Heart left ventricle (tissue), 13 donors: ENCODE results near the gene PARD3.

Source experiments
- POLR2A ChIP-seq, 2 donors: fragments of 450-650 bp; IDR thresholded peaks; one replicate each; pipeline ENCODE4 v1.6.1; 2017; ENCODE audit warnings: antibody characterized with exemption in 2 of 2, mild to moderate bottlenecking in 2 of 2, moderate library complexity in 2 of 2
- TF ChIP-seq, protein P1 (sequence below), 12 donors: fragments of 200-600 bp; sonication (generic) in 4 of 12; IDR thresholded peaks; one replicate each; pipeline versions ENCODE4 v1.5.0 to v1.8.0; 2018 to 2022; ENCODE audit warnings: antibody characterized with exemption in 12 of 12, mild to moderate bottlenecking in 5 of 12
- donor health status: ischemic (EF 13 %, LVEDD 7.1; RV severe dilation, severe dysfunction).
- donor health status: DM: no; HTN: yes; CAD: no.
- donor health status: DM: no; HTN: no; CAD: no.
- donor health status: ischemic (EF 25% LVEDD 6.9; RV normal size, moderate dysfunction).
- donor health status: ischemic (EF 25% LVEDD 5.7; RV mildly dilated, moderate dysfunction).
- donor health status: ischemic (EF 35%, LVEDD 5.7; RV mildly dilated, moderate dysfunction).
- donor health status: nonischemic (EF 11% LVEDD 7.7; RV severe dilation, severe dysfunction).
- donor health status: DM: yes; HTN: yes; CAD: no.
- donor health status: PGD.
- donor health status: ischemic (EF 29% LVEDD 5.4; RV normal size, mild dysfunction).
- donor health status: nonischemic (EF 23%, LVEDD 6.1; RV moderate dilation, normal function).

DNA sequence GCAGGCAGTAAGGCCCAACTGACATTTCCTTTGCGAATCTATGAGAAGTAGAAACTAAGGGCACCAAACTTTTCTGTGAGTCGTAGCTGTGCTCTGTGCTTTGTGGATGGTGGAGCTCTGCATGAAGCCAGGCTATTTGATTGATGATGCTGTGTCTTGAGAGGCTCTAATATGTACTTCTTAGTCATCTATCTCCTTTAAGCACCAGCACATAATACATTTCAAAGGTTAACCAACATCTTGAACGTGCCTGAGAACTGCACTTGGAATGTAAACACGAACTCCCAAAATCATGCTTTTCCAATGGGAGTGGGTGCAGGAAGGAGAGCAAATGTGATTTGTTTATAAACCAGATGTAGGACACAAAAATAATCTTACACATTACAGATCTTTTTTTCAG, 411.6 kb downstream of the PARD3 start:
- TF ChIP-seq, protein P1, sequence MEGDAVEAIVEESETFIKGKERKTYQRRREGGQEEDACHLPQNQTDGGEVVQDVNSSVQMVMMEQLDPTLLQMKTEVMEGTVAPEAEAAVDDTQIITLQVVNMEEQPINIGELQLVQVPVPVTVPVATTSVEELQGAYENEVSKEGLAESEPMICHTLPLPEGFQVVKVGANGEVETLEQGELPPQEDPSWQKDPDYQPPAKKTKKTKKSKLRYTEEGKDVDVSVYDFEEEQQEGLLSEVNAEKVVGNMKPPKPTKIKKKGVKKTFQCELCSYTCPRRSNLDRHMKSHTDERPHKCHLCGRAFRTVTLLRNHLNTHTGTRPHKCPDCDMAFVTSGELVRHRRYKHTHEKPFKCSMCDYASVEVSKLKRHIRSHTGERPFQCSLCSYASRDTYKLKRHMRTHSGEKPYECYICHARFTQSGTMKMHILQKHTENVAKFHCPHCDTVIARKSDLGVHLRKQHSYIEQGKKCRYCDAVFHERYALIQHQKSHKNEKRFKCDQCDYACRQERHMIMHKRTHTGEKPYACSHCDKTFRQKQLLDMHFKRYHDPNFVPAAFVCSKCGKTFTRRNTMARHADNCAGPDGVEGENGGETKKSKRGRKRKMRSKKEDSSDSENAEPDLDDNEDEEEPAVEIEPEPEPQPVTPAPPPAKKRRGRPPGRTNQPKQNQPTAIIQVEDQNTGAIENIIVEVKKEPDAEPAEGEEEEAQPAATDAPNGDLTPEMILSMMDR (IDR thresholded peaks at IDR 0.05) = no peak
- TF ChIP-seq POLR2A (IDR thresholded peaks at IDR 0.05) = no peak
